ENCODE results near the gene SLC35A5.
"Not testable (repeated sequence)": the region's sequence is repeated elsewhere in the genome, so short reads cannot be mapped to it uniquely, and the experiment has no call there.

SLC35A5 gene

DNA sequence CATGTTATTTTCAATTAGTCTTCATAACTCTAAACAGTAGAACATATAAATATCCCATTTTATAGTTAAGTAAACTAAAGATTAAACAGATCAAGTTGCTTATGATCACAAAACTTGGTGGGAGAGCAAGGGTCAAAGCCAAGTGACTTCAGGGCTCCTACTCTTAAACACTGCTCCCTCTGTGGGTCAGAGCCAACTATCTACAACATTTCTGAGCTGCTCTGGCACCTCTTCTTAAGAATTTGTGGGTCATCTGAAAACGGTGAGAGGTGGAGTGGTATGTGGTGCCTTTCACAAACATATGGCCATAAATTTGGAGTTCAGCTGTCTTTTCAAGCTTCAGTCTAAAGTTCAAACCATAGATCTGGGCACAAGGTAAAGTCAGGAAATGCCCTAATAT is 11.0 kb upstream of the SLC35A5 start:
- no peak overlapping the region for H2AFZ ChIP-seq (ENCODE audit: low read length, unreplicated experiment)
- peaks cover 17% of the 10 kb centered on the region for H3K4me1 ChIP-seq (ENCODE audit: control insufficient read depth, insufficient read depth, low read length, unreplicated experiment)
- peaks cover 38% of the 10 kb centered on the region for H3K79me2 ChIP-seq (ENCODE audit: control insufficient read depth, insufficient read depth, low read length, unreplicated experiment)
- no peak overlapping the region for H3K4me3 ChIP-seq (ENCODE audit: low read depth, low read length)
- H3K27ac ChIP-seq (ENCODE audit: low read depth, low read length) = no peak overlapping the region
- peaks cover 5% of the 10 kb centered on the region; the same call in 1 of the 2 replicates for H3K36me3 ChIP-seq (ENCODE audit: insufficient read depth, low read length)
- H3K27me3 ChIP-seq (ENCODE audit: insufficient read depth, low read length) = no peaks in the 10 kb centered on the region

DNA sequence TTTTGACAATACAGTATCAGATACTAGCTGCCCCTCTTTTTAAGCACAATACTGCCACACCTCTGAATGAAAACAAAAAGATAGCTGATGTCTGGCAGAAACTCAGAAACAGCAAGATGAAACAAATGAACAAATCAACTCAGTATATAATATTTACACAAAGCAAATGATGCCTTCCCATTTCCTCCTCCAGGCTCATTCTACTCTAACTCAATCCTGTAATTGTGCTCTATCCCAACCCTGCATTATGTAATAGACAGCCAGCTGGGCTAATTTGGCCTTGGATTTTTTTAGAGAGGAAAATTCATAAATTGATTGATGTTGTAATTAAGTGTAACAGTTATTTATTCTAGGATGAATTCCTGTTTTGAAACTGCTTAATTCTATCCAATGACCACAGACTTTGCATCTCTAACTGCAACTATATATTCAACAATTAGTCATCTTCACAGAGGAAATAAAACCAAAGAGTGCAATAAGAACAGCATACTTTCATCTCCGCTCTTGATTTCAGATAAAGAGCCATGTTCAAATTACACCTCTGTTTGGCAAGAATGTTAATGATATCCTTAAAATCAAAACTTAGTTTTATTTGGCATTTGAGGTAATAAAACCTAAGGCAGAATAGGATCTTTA is 6.2 kb upstream of the SLC35A5 start:
- Histone ChIP-seq H3K4me1 (ENCODE audit: control insufficient read depth, insufficient read depth, low read length, unreplicated experiment) (peaks cover 28% of the 10 kb centered on the region), H3K27ac (ENCODE audit: low read depth, low read length) (no peak overlapping the region), H3K79me2 (ENCODE audit: control insufficient read depth, insufficient read depth, low read length, unreplicated experiment) (peaks cover 70% of the 10 kb centered on the region), H3K27me3 (ENCODE audit: insufficient read depth, low read length) (no peaks in the 10 kb centered on the region), H3K36me3 (ENCODE audit: insufficient read depth, low read length) (peaks cover 6% of the 10 kb centered on the region; the same call in 1 of the 2 replicates), H2AFZ (ENCODE audit: low read length, unreplicated experiment) (no peak overlapping the region), H3K4me3 (ENCODE audit: low read depth, low read length) (no peak overlapping the region)

- no peak overlapping the region for H2AFZ ChIP-seq (ENCODE audit: low read length, unreplicated experiment)
- no peak overlapping the region for H3K27ac ChIP-seq (ENCODE audit: low read depth, low read length)
Observed at GRCh38 chr3:112557976-112558375, 3.9 kb upstream of the SLC35A5 start.

GRCh38 chr3:112560307-112560706 is 1.5 kb upstream of the SLC35A5 start:
- Histone ChIP-seq H3K4me1 (ENCODE audit: control insufficient read depth, insufficient read depth, low read length, unreplicated experiment) (peaks cover 30% of the 10 kb centered on the region), H3K79me2 (ENCODE audit: control insufficient read depth, insufficient read depth, low read length, unreplicated experiment) (peaks cover 60% of the 10 kb centered on the region), H2AFZ (ENCODE audit: low read length, unreplicated experiment) (peak overlapping the region; percentile 76), H3K4me3 (ENCODE audit: low read depth, low read length) (peak overlapping the region; percentile 97), H3K27ac (ENCODE audit: low read depth, low read length) (peak overlapping the region; percentile 95), H3K27me3 (ENCODE audit: insufficient read depth, low read length) (no peaks in the 10 kb centered on the region), H3K36me3 (ENCODE audit: insufficient read depth, low read length) (peaks cover 6% of the 10 kb centered on the region; the same call in 1 of the 2 replicates)

More at GRCh38 chr3:112557976-112558375, 3.9 kb upstream of the SLC35A5 start:
- peaks cover 23% of the 10 kb centered on the region for H3K4me1 ChIP-seq (ENCODE audit: control insufficient read depth, insufficient read depth, low read length, unreplicated experiment)
- no peaks in the 10 kb centered on the region for H3K27me3 ChIP-seq (ENCODE audit: insufficient read depth, low read length)
- H3K4me3 ChIP-seq (ENCODE audit: low read depth, low read length) = no peak overlapping the region
- H3K36me3 ChIP-seq (ENCODE audit: insufficient read depth, low read length) = peaks cover 6% of the 10 kb centered on the region; the same call in 1 of the 2 replicates
- peaks cover 69% of the 10 kb centered on the region for H3K79me2 ChIP-seq (ENCODE audit: control insufficient read depth, insufficient read depth, low read length, unreplicated experiment)

- Histone ChIP-seq H2AFZ (ENCODE audit: low read length, unreplicated experiment) (peak overlapping the region; percentile 76), H3K36me3 (ENCODE audit: insufficient read depth, low read length) (peaks cover 6% of the 10 kb centered on the region; the same call in 1 of the 2 replicates), H3K4me3 (ENCODE audit: low read depth, low read length) (peak overlapping the region; percentile 97), H3K27ac (ENCODE audit: low read depth, low read length) (peak overlapping the region; percentile 95), H3K4me1 (ENCODE audit: control insufficient read depth, insufficient read depth, low read length, unreplicated experiment) (peaks cover 25% of the 10 kb centered on the region), H3K79me2 (ENCODE audit: control insufficient read depth, insufficient read depth, low read length, unreplicated experiment) (peaks cover 54% of the 10 kb centered on the region), H3K27me3 (ENCODE audit: insufficient read depth, low read length) (no peaks in the 10 kb centered on the region)
Observed at GRCh38 chr3:112560721-112561483, 943 bp upstream of the SLC35A5 start.

DNA sequence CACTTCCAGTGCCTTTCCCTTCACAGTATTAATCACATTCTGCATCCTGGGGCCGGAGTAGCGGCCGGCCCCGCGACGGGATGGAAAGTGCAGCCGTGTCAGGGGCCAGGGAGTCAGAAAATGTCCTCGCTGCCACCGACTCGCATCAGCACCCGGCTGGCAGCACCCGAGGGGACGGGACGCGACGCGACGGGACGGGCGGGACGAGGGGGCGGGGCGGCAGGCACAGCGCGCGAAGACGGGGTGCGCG is 436 bp upstream of the SLC35A5 start:
- Histone ChIP-seq H3K4me1 (ENCODE audit: control insufficient read depth, insufficient read depth, low read length, unreplicated experiment) (peaks cover 22% of the 10 kb centered on the region), H2AFZ (ENCODE audit: low read length, unreplicated experiment) (peak overlapping the region; percentile 76), H3K36me3 (ENCODE audit: insufficient read depth, low read length) (peaks cover 9% of the 10 kb centered on the region; the same call in 1 of the 2 replicates), H3K79me2 (ENCODE audit: control insufficient read depth, insufficient read depth, low read length, unreplicated experiment) (peaks cover 52% of the 10 kb centered on the region), H3K27me3 (ENCODE audit: insufficient read depth, low read length) (no peaks in the 10 kb centered on the region), H3K4me3 (ENCODE audit: low read depth, low read length) (peak overlapping the region; percentile 97), H3K27ac (ENCODE audit: low read depth, low read length) (peak overlapping the region; percentile 95)

GRCh38 chr3:112564247-112564939 is 2.5 kb downstream of the SLC35A5 start:
- not testable (repeated sequence) for H3K4me3 ChIP-seq (ENCODE audit: low read depth, low read length); H2AFZ ChIP-seq (ENCODE audit: low read length, unreplicated experiment); H3K27ac ChIP-seq (ENCODE audit: low read depth, low read length); H3K27me3 ChIP-seq (ENCODE audit: insufficient read depth, low read length); H3K36me3 ChIP-seq (ENCODE audit: insufficient read depth, low read length)
- H3K79me2 ChIP-seq (ENCODE audit: control insufficient read depth, insufficient read depth, low read length, unreplicated experiment) = peaks cover 29% of the 10 kb centered on the region
- H3K4me1 ChIP-seq (ENCODE audit: control insufficient read depth, insufficient read depth, low read length, unreplicated experiment) = peaks cover 30% of the 10 kb centered on the region

DNA sequence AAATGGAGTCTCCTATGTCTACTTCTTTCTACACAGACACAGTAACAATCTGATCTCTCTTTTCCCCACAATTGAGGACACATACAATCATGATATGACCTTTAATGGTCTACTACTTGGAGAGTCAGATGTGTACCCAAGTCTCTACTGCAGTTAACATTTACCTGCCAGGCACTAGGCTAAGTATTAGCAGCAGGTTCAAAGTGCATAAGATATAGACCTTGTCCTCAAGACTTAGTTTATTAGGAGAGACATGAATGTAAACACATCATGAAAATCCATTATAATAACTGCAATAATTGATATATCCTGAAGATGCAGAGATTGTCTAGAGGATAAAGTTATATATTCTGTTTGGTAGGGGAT is 3.1 kb downstream of the SLC35A5 start:
- Histone ChIP-seq H3K79me2 (ENCODE audit: control insufficient read depth, insufficient read depth, low read length, unreplicated experiment) (peaks cover 24% of the 10 kb centered on the region), H3K36me3 (ENCODE audit: insufficient read depth, low read length) (0 out of 2 replicates have a peak, but pooled peaks cover 5% of the 10 kb centered on the region), H3K27me3 (ENCODE audit: insufficient read depth, low read length) (no peaks in the 10 kb centered on the region), H3K4me3 (ENCODE audit: low read depth, low read length) (no peak overlapping the region), H3K4me1 (ENCODE audit: control insufficient read depth, insufficient read depth, low read length, unreplicated experiment) (peaks cover 28% of the 10 kb centered on the region), H2AFZ (ENCODE audit: low read length, unreplicated experiment) (no peak overlapping the region), H3K27ac (ENCODE audit: low read depth, low read length) (no peak overlapping the region)

- Histone ChIP-seq H3K27ac (ENCODE audit: low read depth, low read length) (no peak overlapping the region), H3K79me2 (ENCODE audit: control insufficient read depth, insufficient read depth, low read length, unreplicated experiment) (peaks cover 3% of the 10 kb centered on the region), H3K4me3 (ENCODE audit: low read depth, low read length) (no peak overlapping the region), H3K27me3 (ENCODE audit: insufficient read depth, low read length) (no peaks in the 10 kb centered on the region), H2AFZ (ENCODE audit: low read length, unreplicated experiment) (no peak overlapping the region), H3K36me3 (ENCODE audit: insufficient read depth, low read length) (peaks cover 14% of the 10 kb centered on the region; the same call in 1 of the 2 replicates), H3K4me1 (ENCODE audit: control insufficient read depth, insufficient read depth, low read length, unreplicated experiment) (peaks cover 22% of the 10 kb centered on the region)
Observed at GRCh38 chr3:112568642-112569041, 6.8 kb downstream of the SLC35A5 start.

GRCh38 chr3:112569265-112569664 is 7.4 kb downstream of the SLC35A5 start:
- peaks cover 21% of the 10 kb centered on the region; the same call in 1 of the 2 replicates for H3K36me3 ChIP-seq (ENCODE audit: insufficient read depth, low read length)

More at GRCh38 chr3:112569265-112569664, 7.4 kb downstream of the SLC35A5 start:
- Histone ChIP-seq H3K79me2 (ENCODE audit: control insufficient read depth, insufficient read depth, low read length, unreplicated experiment) (no peaks in the 10 kb centered on the region), H3K4me3 (ENCODE audit: low read depth, low read length) (0 out of 2 replicates have a peak overlapping the region, but pooled peaks have one; percentile 39), H3K4me1 (ENCODE audit: control insufficient read depth, insufficient read depth, low read length, unreplicated experiment) (peaks cover 20% of the 10 kb centered on the region), H2AFZ (ENCODE audit: low read length, unreplicated experiment) (no peak overlapping the region), H3K27ac (ENCODE audit: low read depth, low read length) (no peak overlapping the region), H3K27me3 (ENCODE audit: insufficient read depth, low read length) (no peaks in the 10 kb centered on the region)

All from ACC112 (cell line).